Esophagus (tissue), 2 donors: Measurements from ENCODE around the gene THY1. TPM values are rescaled to one million over a fixed set of nuclear protein-coding genes. Genes with fewer than 3 reads are reported as not detected.

Experiments
- H3K27ac ChIP-seq, 2 donors: one replicate each; pipeline ENCODE4 v1.5.1; 2013; ENCODE audit warnings: low read depth in 2 of 2, mild to moderate bottlenecking in 2 of 2, inconsistent platforms in 1 of 2, low read length in 1 of 2, moderate library complexity in 1 of 2
- H3K27me3 ChIP-seq, 2 donors: one replicate each; pipeline ENCODE4 v1.6.1; 2013; ENCODE audit warnings: low read length in 2 of 2, control low read depth in 1 of 2, mild to moderate bottlenecking in 1 of 2; ENCODE audit not compliant: insufficient read depth in 2 of 2, control insufficient read depth in 1 of 2
- H3K36me3 ChIP-seq, 2 donors: one replicate each; pipeline ENCODE4 v1.6.1; 2013; ENCODE audit warnings: low read length in 1 of 2; ENCODE audit not compliant: control insufficient read depth in 2 of 2, insufficient read depth in 2 of 2
- H3K4me1 ChIP-seq, 2 donors: one replicate each; pipeline ENCODE4 v1.6.1; 2013; ENCODE audit warnings: low read length in 1 of 2; ENCODE audit not compliant: control insufficient read depth in 2 of 2, insufficient read depth in 2 of 2
- H3K4me3 ChIP-seq, 2 donors: one replicate each; pipeline ENCODE4 v1.5.1; 2013; ENCODE audit warnings: low read length in 2 of 2, mild to moderate bottlenecking in 2 of 2, low read depth in 1 of 2, moderate library complexity in 1 of 2
- H3K9me3 ChIP-seq, 2 donors: one replicate each; pipeline ENCODE4 v1.6.1; 2013; ENCODE audit warnings: mild to moderate bottlenecking in 2 of 2, low read depth in 1 of 2, low read length in 1 of 2, moderate library complexity in 1 of 2; ENCODE audit not compliant: control insufficient read depth in 2 of 2, insufficient read depth in 1 of 2
- WGBS, 2 donors: extraction: QIAGEN DNeasy Blood & Tissue Kit; methylation state at CpG; one replicate each; pipeline ENCODE4 v1.1.7; 2013; 5-methylcytosine and 5-hydroxymethylcytosine counted together
- polyA plus RNA-seq, 2 donors: library from polyadenylated mRNA; stranded (reverse); fragments of 200-250 nt; gene quantifications; one replicate each; pipeline ENCODE4 v1.2.3, GENCODE V29; 2013
- donor health status: healthy with polysubstance abuse.
- donor health status: Bipolar disorder and iron deficiency.

Gene THY1
- polyA plus RNA-seq, 2 donors, result 0.92 to 1.2 TPM

GRCh38 chr11:119420631-119421030, 2.3 kb downstream of the THY1 start:
- Histone ChIP-seq H3K4me3 (no peak overlapping the region), H3K27ac (no peak overlapping the region), H3K36me3 (no peaks in the 10 kb centered on the region), H3K27me3 (no peaks in the 10 kb centered on the region), H3K4me1 (peaks cover 8% of the 10 kb centered on the region in 2 donors), H3K9me3 (no peaks in the 10 kb centered on the region)
- WGBS, 2 donors, result 87 to 90% methylated on average over 8 of the region's 8 CpGs

DNA sequence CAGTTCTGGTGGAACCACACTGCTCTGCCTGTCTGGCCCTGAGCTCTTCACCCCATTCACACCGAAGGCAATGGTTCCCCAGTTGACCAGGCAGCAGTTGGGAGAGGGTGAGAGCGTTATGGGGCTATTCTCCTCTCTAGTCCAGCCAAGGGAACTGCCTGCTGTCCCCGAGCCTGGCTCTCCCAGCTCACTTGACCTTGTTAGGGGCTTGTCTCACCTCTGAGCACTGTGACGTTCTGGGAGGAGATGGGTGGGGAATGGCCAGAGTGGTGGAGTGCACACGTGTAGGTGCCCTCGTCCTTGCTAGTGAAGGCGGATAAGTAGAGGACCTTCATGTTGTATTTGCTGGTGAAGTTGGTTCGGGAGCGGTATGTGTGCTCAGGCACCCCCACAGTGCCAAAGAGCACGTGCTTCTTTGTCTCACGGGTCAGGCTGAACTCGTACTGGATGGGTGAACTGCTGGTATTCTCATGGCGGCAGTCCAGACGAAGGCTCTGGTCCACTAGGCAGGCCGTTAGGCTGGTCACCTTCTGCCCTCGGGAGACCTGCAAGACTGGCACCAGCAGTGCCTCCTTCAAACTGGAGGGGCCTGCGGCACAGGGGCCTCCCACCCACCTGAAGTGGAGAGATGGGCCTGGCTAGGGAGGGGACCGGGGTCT, 3.0 kb downstream of the THY1 start:
- 78 to 86% methylated on average over 18 of the region's 18 CpGs for WGBS, 2 donors
- H3K4me3 ChIP-seq, result no peak overlapping the region
- no peaks in the 10 kb centered on the region for H3K9me3 ChIP-seq
- no peak overlapping the region for H3K27ac ChIP-seq
- H3K36me3 ChIP-seq, result no peaks in the 10 kb centered on the region
- no peaks in the 10 kb centered on the region for H3K27me3 ChIP-seq
- H3K4me1 ChIP-seq, result peaks cover 8% of the 10 kb centered on the region in 2 donors

- WGBS, 2 donors, result 88% methylated on average over 3 to 5 of the region's 5 CpGs
- Histone ChIP-seq H3K4me1 (peaks cover 8% of the 10 kb centered on the region in 2 donors), H3K27me3 (no peaks in the 10 kb centered on the region)
Measured at GRCh38 chr11:119419246-119419645, 3.7 kb downstream of the THY1 start.

GRCh38 chr11:119418759-119419158, 4.2 kb downstream of the THY1 start:
- 90 to 97% methylated on average over 4 of the region's 4 CpGs for WGBS, 2 donors
- Histone ChIP-seq H3K27me3 (no peaks in the 10 kb centered on the region), H3K36me3 (no peaks in the 10 kb centered on the region), H3K4me1 (peaks cover 8% of the 10 kb centered on the region in 2 donors), H3K9me3 (no peaks in the 10 kb centered on the region), H3K27ac (no peak overlapping the region), H3K4me3 (no peak overlapping the region)

More at GRCh38 chr11:119419246-119419645, 3.7 kb downstream of the THY1 start:
- no peaks in the 10 kb centered on the region for H3K9me3 ChIP-seq
- no peak overlapping the region for H3K27ac ChIP-seq
- H3K4me3 ChIP-seq, result no peak overlapping the region
- H3K36me3 ChIP-seq, result no peaks in the 10 kb centered on the region

DNA sequence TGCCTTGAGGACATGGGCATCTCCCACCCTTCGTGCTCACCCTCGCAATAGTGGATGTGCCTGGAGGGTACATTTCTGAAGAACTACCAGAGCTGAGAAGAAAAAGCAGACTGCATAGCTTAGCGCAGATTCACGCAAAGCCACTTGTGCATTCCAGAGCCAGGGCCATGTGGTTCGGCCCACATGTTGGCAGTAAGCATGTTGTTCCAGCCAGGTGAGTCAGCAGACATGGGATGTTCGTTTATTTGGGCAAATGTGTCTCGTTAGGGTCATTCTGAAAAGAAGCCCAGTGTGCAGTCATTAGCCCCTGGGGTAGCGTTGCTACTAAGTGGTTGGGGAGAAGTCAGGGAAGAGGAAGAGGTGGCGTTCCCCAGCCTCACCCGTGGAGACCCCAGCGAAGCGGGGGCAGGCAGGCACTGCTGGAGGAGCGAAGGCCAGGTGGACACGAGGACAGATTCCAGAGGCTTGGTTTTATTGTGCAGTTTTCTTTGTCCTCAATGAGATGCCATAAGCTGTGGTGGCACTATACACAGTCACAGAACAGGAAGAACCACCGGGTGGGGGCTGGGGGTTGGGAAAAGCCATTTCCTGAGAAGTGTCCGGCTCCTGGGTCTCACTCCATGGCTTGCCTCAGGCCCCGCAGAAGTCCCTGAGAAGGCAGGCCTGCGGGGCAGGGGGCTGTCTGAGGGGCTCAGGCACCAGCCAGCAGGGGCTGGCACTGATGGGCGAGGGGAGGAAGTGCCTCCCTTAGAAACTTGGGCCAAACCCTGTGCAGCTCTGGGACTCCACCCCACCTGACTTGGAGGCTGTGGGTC, 5.0 kb downstream of the THY1 start:
- Histone ChIP-seq H3K9me3 (no peaks in the 10 kb centered on the region), H3K27ac (no peak overlapping the region), H3K36me3 (no peaks in the 10 kb centered on the region), H3K4me1 (peaks cover 7 to 8% of the 10 kb centered on the region in 2 donors), H3K4me3 (no peak overlapping the region), H3K27me3 (no peaks in the 10 kb centered on the region)
- 58 to 62% methylated on average over 19 of the region's 19 CpGs for WGBS, 2 donors

GRCh38 chr11:119416606-119417580, 6.1 kb downstream of the THY1 start:
- Histone ChIP-seq H3K36me3 (no peaks in the 10 kb centered on the region), H3K27me3 (no peaks in the 10 kb centered on the region), H3K4me1 (peaks cover 2 to 4% of the 10 kb centered on the region in 2 donors), H3K9me3 (no peaks in the 10 kb centered on the region), H3K4me3 (no peak overlapping the region), H3K27ac (no peak overlapping the region)
- 77 to 82% methylated on average over 16 of the region's 16 CpGs for WGBS, 2 donors

DNA sequence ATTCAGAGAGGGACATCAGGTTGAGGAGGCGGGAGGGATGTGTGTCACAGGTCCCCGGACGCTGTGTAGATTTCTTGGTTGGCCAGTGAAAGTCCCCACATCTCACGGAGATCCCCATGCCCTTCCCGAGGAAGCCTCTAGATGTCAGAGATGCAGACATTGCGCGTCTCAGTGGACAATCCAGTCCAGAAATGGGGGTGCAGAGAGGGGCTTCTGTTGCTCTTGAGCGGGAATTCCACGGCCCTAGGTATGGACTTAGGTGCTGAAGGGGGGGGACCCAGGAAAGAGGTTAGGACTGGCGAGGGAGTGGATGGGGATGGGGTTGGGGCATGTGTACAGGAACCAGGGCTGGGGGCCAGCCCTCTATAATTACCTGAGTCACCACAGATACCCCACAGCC, 7.0 kb downstream of the THY1 start:
- no peaks in the 10 kb centered on the region for H3K9me3 ChIP-seq
- no peaks in the 10 kb centered on the region for H3K27me3 ChIP-seq
- H3K4me3 ChIP-seq, result no peak overlapping the region
- no peaks in the 10 kb centered on the region for H3K36me3 ChIP-seq
- peaks cover 2 to 4% of the 10 kb centered on the region in 2 donors for H3K4me1 ChIP-seq
- no peak overlapping the region for H3K27ac ChIP-seq
- WGBS, 2 donors, result 91 to 95% methylated on average over 10 of the region's 10 CpGs

DNA sequence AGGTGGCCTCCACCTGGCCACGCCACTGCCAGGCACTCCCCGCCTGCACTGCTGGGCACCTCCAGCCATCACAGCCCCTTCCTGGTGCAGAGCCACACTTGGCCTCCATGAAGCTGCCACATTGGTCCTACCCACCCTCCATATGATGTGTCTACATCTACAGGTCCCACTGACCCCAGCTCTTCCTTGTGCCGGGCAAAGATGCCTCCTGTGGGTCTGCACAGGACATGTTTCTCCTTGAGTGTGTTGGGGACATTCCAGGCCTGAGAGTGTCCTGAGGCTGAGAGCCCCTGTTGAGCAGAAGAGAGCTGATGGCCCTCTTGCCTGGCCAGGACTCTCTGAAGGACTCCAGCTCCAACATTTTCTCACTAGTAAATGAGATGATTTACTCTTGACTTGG, 7.5 kb downstream of the THY1 start:
- H3K9me3 ChIP-seq, result no peaks in the 10 kb centered on the region
- H3K36me3 ChIP-seq, result no peaks in the 10 kb centered on the region
- peaks cover 2 to 4% of the 10 kb centered on the region in 2 donors for H3K4me1 ChIP-seq
- no peak overlapping the region for H3K4me3 ChIP-seq
- H3K27me3 ChIP-seq, result no peaks in the 10 kb centered on the region
- no peak overlapping the region for H3K27ac ChIP-seq
- 92 to 95% methylated on average over 3 of the region's 3 CpGs for WGBS, 2 donors

DNA sequence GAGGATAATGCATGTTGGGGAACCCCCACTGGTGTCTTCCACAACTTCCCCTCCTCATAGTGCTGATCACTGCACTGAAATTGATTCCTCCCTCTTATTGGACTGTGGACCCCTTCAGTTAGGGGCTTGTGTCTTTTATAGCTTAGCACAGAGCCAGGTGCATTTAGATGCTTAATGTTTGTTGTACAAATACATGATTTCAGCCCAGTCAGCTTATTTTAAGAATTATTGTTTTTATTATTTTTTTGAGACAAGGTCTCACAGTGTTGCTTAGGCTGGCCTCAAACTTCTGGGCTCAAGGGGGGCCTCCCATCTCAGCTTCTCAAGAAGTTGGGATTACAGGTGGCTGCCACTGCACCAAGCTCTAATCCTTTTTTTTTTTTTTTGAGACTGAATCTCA, 8.2 kb downstream of the THY1 start:
- H3K4me1 ChIP-seq, result peaks cover 2 to 4% of the 10 kb centered on the region in 2 donors
- no peaks in the 10 kb centered on the region for H3K36me3 ChIP-seq
- no peaks in the 10 kb centered on the region for H3K27me3 ChIP-seq
- H3K9me3 ChIP-seq, result no peaks in the 10 kb centered on the region
- no peak overlapping the region for H3K4me3 ChIP-seq
- H3K27ac ChIP-seq, result no peak overlapping the region
